Adipocyte (in vitro differentiated cells): ENCODE results near the gene CD101.

Experiments used
- DNase-seq: peaks from one replicate; pipeline ENCODE4 v3.0.0-alpha.2; 2015; ENCODE audit warnings: low read depth
- H3K27me3 ChIP-seq: replicated peaks from 2 replicates; pipeline ENCODE4 v1.7.0; 2013; ENCODE audit warnings: mild to moderate bottlenecking, low read length, moderate library complexity; ENCODE audit not compliant: control insufficient read depth, insufficient read depth
- H3K36me3 ChIP-seq: 2 replicates; pipeline ENCODE4 v1.7.0; 2013; ENCODE audit warnings: low read length, mild to moderate bottlenecking, moderate library complexity; ENCODE audit not compliant: control insufficient read depth, insufficient read depth, severe bottlenecking
- H3K4me1 ChIP-seq: 2 replicates; pipeline ENCODE4 v1.7.0; 2013; ENCODE audit warnings: mild to moderate bottlenecking, low read length, moderate library complexity; ENCODE audit not compliant: control insufficient read depth, insufficient read depth
- H3K4me3 ChIP-seq: 2 replicates; pipeline ENCODE4 v1.7.0; 2013; ENCODE audit warnings: mild to moderate bottlenecking, low read length, moderate library complexity
- H3K9ac ChIP-seq: 2 replicates; pipeline ENCODE4 v1.7.0; 2013; ENCODE audit warnings: mild to moderate bottlenecking, low read length, moderate library complexity
- H3K9me3 ChIP-seq: 2 replicates; pipeline ENCODE4 v1.7.0; 2013; ENCODE audit warnings: mild to moderate bottlenecking, low read length, moderate library complexity; ENCODE audit not compliant: control insufficient read depth

The CD101 gene

DNA sequence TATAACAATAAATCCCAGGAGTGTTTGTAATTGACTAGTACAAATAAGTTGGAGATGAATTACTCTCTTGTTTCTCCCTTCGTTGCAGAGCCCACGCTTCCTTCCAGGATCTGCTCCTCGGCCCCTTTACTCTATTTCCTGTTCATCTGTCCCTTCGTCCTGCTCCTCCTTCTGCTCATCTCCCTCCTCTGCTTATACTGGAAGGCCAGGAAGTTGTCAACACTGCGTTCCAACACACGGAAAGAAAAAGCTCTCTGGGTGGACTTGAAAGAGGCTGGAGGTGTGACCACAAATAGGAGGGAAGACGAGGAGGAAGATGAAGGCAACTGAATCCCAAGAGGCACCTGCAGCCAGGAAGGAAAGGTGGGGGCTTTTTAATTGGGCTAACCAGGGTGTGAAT is 32.2 kb downstream of the CD101 start:
- Histone ChIP-seq H3K9ac (no peak overlapping the region), H3K27me3 (no peaks in the 10 kb centered on the region)

GRCh38 chr1:117034791-117035290 is 33.3 kb downstream of the CD101 start:
- Histone ChIP-seq H3K4me3 (no peak overlapping the region), H3K9ac (no peak overlapping the region), H3K27me3 (no peaks in the 10 kb centered on the region), H3K36me3 (no peaks in the 10 kb centered on the region), H3K4me1 (peaks cover 5% of the 10 kb centered on the region), H3K9me3 (no peaks in the 10 kb centered on the region)
- no peak for DNase-seq

More for the DNA sequence above, 32.2 kb downstream of the CD101 start:
- no peaks in the 10 kb centered on the region for H3K9me3 ChIP-seq
- H3K36me3 ChIP-seq: no peaks in the 10 kb centered on the region
- no peak overlapping the region for H3K4me3 ChIP-seq
- H3K4me1 ChIP-seq: peaks cover 5% of the 10 kb centered on the region
- DNase-seq: no peak

DNA sequence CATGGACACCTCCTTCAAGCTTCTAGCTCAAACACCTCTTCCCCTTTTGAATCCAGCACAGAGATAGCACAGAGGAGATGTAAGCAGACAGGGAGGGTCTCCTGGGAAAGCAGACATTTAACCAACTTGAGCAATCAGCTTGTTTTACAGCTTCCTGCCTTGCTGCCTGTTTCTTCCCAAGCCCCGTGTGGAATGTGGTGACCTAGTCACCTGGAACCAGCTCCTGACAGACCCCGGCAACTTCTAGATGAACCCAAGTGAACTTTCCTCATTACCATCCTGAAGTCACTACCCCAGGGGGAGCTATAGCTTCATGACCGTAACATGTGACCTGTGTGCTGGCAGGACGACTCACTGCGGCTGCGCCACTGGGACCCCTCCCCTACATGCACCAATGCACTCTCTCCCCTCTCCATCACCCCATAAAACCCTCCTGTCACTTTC is 34.5 kb downstream of the CD101 start:
- H3K4me1 ChIP-seq: peaks cover 5% of the 10 kb centered on the region
- no peaks in the 10 kb centered on the region for H3K36me3 ChIP-seq
- H3K4me3 ChIP-seq: no peak overlapping the region
- DNase-seq: no peak
- H3K27me3 ChIP-seq: no peaks in the 10 kb centered on the region
- H3K9ac ChIP-seq: no peak overlapping the region
- no peaks in the 10 kb centered on the region for H3K9me3 ChIP-seq

DNA sequence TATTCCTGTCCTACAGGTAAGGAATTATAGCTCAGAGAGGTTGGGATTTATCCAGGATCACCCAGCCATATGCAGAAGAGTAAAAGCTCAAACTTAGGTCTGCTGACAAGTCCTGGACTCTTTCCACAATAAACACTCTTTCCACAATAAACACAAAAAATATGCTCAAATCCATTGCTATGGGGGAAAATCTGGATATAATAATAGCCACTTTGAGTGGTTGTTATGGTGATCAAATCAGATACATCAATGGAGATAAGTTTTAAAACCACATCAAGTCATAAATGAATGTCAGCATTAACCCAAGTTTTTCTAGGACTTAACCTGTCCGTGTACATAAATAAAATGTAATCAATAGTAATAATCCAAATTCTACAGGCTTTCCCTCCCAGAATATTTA is 36.2 kb downstream of the CD101 start:
- Histone ChIP-seq H3K9me3 (peaks cover 10% of the 10 kb centered on the region), H3K4me1 (peaks cover 5% of the 10 kb centered on the region), H3K4me3 (no peak overlapping the region), H3K36me3 (no peaks in the 10 kb centered on the region), H3K27me3 (no peaks in the 10 kb centered on the region), H3K9ac (no peak overlapping the region)
- peak; percentile 19 for DNase-seq

DNA sequence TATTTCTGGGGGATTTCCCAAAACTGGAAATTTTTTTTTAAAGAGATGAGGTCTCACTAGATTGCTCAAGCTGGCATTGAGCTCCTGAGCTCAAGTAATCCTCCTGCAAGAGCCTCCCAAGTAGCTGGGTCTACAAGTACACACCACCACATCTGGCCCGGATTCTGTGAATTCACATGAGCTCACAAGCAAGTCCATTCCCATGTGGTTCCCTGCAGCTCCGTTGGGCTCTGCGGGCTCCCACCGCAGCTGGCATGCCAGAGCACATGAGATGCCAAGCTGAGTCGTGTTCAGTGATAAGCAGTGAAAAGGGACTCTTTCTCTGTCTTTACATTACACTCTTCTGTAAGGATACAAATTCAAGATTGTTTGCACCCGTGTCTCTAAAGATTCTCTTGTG is 36.7 kb downstream of the CD101 start:
- H3K9me3 ChIP-seq: peaks cover 10% of the 10 kb centered on the region
- no peak for DNase-seq
- no peak overlapping the region for H3K9ac ChIP-seq
- peaks cover 5% of the 10 kb centered on the region for H3K4me1 ChIP-seq
- no peaks in the 10 kb centered on the region for H3K36me3 ChIP-seq
- no peak overlapping the region for H3K4me3 ChIP-seq
- no peaks in the 10 kb centered on the region for H3K27me3 ChIP-seq

GRCh38 chr1:117044217-117044616 is 42.7 kb downstream of the CD101 start:
- Histone ChIP-seq H3K4me1 (no peaks in the 10 kb centered on the region), H3K9ac (no peak overlapping the region)
- no peak for DNase-seq

DNA sequence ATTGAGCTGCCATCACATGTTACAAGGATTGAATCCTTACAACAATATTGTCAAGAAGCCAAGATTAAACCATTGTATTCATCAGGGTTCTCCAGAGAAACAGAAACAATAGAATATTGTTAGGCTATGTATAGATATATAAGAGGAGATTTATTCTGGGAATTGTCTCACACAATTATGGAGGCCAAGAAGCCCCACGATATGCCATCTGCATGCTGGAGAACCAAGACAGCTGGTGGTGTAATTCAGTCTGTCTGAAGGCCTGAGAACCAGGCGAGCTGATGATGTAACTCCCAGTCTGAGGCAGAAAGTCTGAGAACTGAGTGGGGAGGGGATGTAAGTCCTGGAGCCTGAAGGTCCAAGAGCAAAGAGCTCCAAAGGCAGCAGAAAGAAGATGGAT is 44.1 kb downstream of the CD101 start:
- Histone ChIP-seq H3K4me1 (no peaks in the 10 kb centered on the region), H3K27me3 (no peaks in the 10 kb centered on the region), H3K4me3 (no peak overlapping the region), H3K9ac (no peak overlapping the region), H3K9me3 (peaks cover 10% of the 10 kb centered on the region), H3K36me3 (no peaks in the 10 kb centered on the region)
- peak; percentile 15 for DNase-seq

More at GRCh38 chr1:117044217-117044616, 42.7 kb downstream of the CD101 start:
- H3K4me3 ChIP-seq: no peak overlapping the region
- H3K36me3 ChIP-seq: no peaks in the 10 kb centered on the region
- no peaks in the 10 kb centered on the region for H3K27me3 ChIP-seq
- H3K9me3 ChIP-seq: peaks cover 10% of the 10 kb centered on the region

GRCh38 chr1:117046781-117047180 is 45.2 kb downstream of the CD101 start:
- peaks cover 4% of the 10 kb centered on the region for H3K9me3 ChIP-seq
- no peaks in the 10 kb centered on the region for H3K4me1 ChIP-seq
- H3K27me3 ChIP-seq: no peaks in the 10 kb centered on the region
- H3K9ac ChIP-seq: no peak overlapping the region
- no peaks in the 10 kb centered on the region for H3K36me3 ChIP-seq
- DNase-seq: no peak
- no peak overlapping the region for H3K4me3 ChIP-seq

- no peak for DNase-seq
- Histone ChIP-seq H3K27me3 (no peaks in the 10 kb centered on the region), H3K4me3 (no peak overlapping the region), H3K9me3 (no peaks in the 10 kb centered on the region), H3K36me3 (no peaks in the 10 kb centered on the region), H3K4me1 (no peaks in the 10 kb centered on the region), H3K9ac (no peak overlapping the region)
Observed at GRCh38 chr1:117047271-117047670, 45.7 kb downstream of the CD101 start.

GRCh38 chr1:117049857-117050256 is 48.3 kb downstream of the CD101 start:
- Histone ChIP-seq H3K9ac (no peak overlapping the region), H3K4me3 (no peak overlapping the region), H3K27me3 (no peaks in the 10 kb centered on the region), H3K36me3 (no peaks in the 10 kb centered on the region), H3K9me3 (no peaks in the 10 kb centered on the region), H3K4me1 (no peaks in the 10 kb centered on the region)
- no peak for DNase-seq

- Histone ChIP-seq H3K36me3 (no peaks in the 10 kb centered on the region), H3K27me3 (no peaks in the 10 kb centered on the region), H3K4me3 (peak overlapping the region; percentile 53), H3K9ac (peak overlapping the region; percentile 36), H3K4me1 (no peaks in the 10 kb centered on the region), H3K9me3 (no peaks in the 10 kb centered on the region)
- DNase-seq: no peak
Observed at GRCh38 chr1:117051224-117052064, 49.9 kb downstream of the CD101 start.
